Type B pancreatic cell (in vitro differentiated cells): ENCODE measurements around the gene FAT1. TPM values are rescaled to one million over a fixed set of nuclear protein-coding genes. Genes with fewer than 3 reads are reported as not detected.

Source experiments
- DNase-seq: peaks from one replicate; pipeline ENCODE4 v3.0.0; 2021; ENCODE audit warnings: mixed read lengths; ENCODE audit not compliant: unreplicated experiment; ENCODE audit errors: extremely low spot score
- H3K27ac Mint-ChIP-seq: 2 replicates; pipeline ENCODE4 v1.8.0; 2021; ENCODE audit warnings: mild to moderate bottlenecking, mixed read lengths
- H3K27me3 Mint-ChIP-seq: 2 replicates; pipeline ENCODE4 v1.8.0; 2021; ENCODE audit warnings: mixed read lengths
- H3K36me3 Mint-ChIP-seq: 2 replicates; pipeline ENCODE4 v1.8.0; 2021; ENCODE audit warnings: mixed read lengths
- H3K4me1 Mint-ChIP-seq: one replicate; pipeline ENCODE4 v1.8.0; 2021; ENCODE audit warnings: mixed read lengths; ENCODE audit not compliant: unreplicated experiment
- H3K4me3 Mint-ChIP-seq: 2 replicates; pipeline ENCODE4 v1.8.0; 2021; ENCODE audit warnings: mild to moderate bottlenecking, mixed read lengths
- H3K9me3 Mint-ChIP-seq: 2 replicates; pipeline ENCODE4 v1.8.0; 2021; ENCODE audit warnings: mixed read lengths
- CTCF ChIP-seq: fragments of 200-600 bp; sonication (generic); conservative IDR thresholded peaks from 2 replicates; pipeline ENCODE4 v1.5.0; 2021; ENCODE audit warnings: antibody characterized with exemption, mild to moderate bottlenecking
- total RNA-seq: library from RNA; stranded (reverse); gene quantifications from 2 replicates; pipeline ENCODE4 v1.2.1, GENCODE V29; 2021; ENCODE audit warnings: low replicate concordance

The FAT1 gene
- total RNA-seq, 1 donor from 2014 or later = 197 TPM

DNA sequence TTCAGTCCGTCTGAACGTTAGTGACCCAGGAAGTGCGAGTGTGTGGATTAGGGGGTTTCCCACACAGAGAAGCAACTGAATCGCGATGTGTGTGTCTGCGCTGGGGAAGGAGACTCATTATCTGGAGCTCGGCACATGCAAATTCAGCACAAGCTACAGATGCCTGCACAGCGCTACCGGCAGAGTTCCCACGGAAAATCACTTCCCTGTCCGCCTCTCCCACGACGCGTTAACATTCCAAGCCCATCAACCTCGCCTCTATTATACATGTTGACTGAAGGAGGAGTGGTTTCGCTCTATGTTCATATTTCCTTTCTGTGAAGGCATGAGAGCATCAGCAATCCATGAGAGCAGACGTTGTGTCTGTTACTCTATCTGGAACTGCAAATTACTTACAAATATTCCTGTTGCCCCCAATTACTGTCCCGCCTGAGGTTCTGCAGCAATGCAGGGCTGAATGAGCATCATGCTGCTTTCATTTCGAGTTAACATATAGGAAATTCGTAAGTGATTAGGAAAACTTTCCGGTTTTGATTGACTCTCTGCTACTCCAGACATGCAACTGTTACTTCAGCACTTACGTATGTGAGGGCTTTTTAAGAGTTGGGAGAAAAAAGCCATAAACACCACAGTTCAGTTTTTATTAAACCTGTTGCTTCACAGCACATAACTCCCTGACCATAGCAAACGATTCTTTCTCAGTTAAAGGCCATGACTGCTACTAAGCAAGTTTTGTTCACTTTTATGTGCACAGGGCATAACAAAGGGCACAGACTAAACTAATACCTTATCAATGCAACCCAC lies 153.3 kb downstream of the FAT1 start:
- no peak for DNase-seq
- H3K4me3 Mint-ChIP-seq = peak overlapping the region; percentile 47
- no peaks in the 10 kb centered on the region for H3K36me3 Mint-ChIP-seq
- H3K27me3 Mint-ChIP-seq = peaks cover 6% of the 10 kb centered on the region
- peaks cover 12% of the 10 kb centered on the region for H3K4me1 Mint-ChIP-seq
- TF ChIP-seq CTCF = no peak
- H3K27ac Mint-ChIP-seq = peak overlapping the region; percentile 51
- H3K9me3 Mint-ChIP-seq = no peaks in the 10 kb centered on the region

GRCh38 chr4:186569533-186570192 lies 154.0 kb downstream of the FAT1 start:
- DNase-seq = no peak
- H3K9me3 Mint-ChIP-seq = no peaks in the 10 kb centered on the region
- H3K27ac Mint-ChIP-seq = peak overlapping the region; percentile 51
- H3K4me3 Mint-ChIP-seq = peak overlapping the region; percentile 47
- TF ChIP-seq CTCF = no peak
- peaks cover 12% of the 10 kb centered on the region for H3K4me1 Mint-ChIP-seq
- peaks cover 6% of the 10 kb centered on the region for H3K27me3 Mint-ChIP-seq
- no peaks in the 10 kb centered on the region for H3K36me3 Mint-ChIP-seq

DNA sequence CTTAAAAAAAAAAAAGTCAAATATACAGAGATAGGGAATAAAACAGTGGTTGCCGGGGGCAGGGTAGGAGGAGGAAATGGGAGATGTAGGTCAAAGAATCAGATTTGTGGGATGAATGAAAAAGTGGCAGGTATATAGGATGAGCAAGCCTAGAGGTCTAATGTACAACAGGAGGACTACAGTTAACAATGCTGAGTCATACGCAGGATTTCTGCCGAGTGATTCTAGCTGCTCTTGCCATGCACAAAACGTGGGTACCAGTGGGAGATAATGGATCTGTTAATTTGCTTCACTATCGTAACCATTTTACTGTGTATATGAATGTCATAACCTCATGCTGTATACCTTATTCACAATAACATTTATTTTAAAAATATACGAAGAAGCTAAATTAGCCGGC lies 157.6 kb downstream of the FAT1 start:
- Mint-ChIP-seq H3K4me1 (peaks cover 12% of the 10 kb centered on the region), H3K27ac (no peak overlapping the region), H3K36me3 (no peaks in the 10 kb centered on the region), H3K27me3 (peaks cover 6% of the 10 kb centered on the region), H3K4me3 (no peak overlapping the region), H3K9me3 (no peaks in the 10 kb centered on the region)
- TF ChIP-seq CTCF = no peak
- no peak for DNase-seq

GRCh38 chr4:186563761-186564160 lies 159.9 kb downstream of the FAT1 start:
- no peaks in the 10 kb centered on the region for H3K4me1 Mint-ChIP-seq
- H3K36me3 Mint-ChIP-seq = no peaks in the 10 kb centered on the region
- peak; percentile 8 for DNase-seq
- no peak for TF ChIP-seq CTCF
- H3K9me3 Mint-ChIP-seq = no peaks in the 10 kb centered on the region
- peaks cover 7% of the 10 kb centered on the region for H3K27me3 Mint-ChIP-seq
- no peak overlapping the region for H3K4me3 Mint-ChIP-seq
- H3K27ac Mint-ChIP-seq = no peak overlapping the region

- DNase-seq = no peak
- TF ChIP-seq CTCF = no peak
- peaks cover 4% of the 10 kb centered on the region for H3K4me1 Mint-ChIP-seq
- no peak overlapping the region for H3K27ac Mint-ChIP-seq
- no peaks in the 10 kb centered on the region for H3K36me3 Mint-ChIP-seq
- no peak overlapping the region for H3K4me3 Mint-ChIP-seq
- H3K27me3 Mint-ChIP-seq = peaks cover 22% of the 10 kb centered on the region
- H3K9me3 Mint-ChIP-seq = no peaks in the 10 kb centered on the region
Observed at GRCh38 chr4:186561748-186562147, 161.9 kb downstream of the FAT1 start.
